ENCODE data around the gene HAGH.

- TF ChIP-seq POLR2A (IDR thresholded peaks at IDR 0.05): no peak
- TF ChIP-seq CTCF (IDR thresholded peaks at IDR 0.05): no peak
These were observed 54.7 kb downstream of the HAGH start for GRCh38 chr16:1771864-1772361.
